HG03064 (cell line): ENCODE measurements around the gene CLCNKB.
"Not testable (repeated sequence)": the region's sequence is repeated elsewhere in the genome, so short reads cannot be mapped to it uniquely, and the experiment has no call there.

Source experiments
- ATAC-seq: cut with Tn5 transposase; IDR thresholded peaks from one replicate; pipeline ENCODE4 v1.9.1; 2021; ENCODE audit warnings: low read depth; ENCODE audit not compliant: unreplicated experiment

The CLCNKB gene

DNA sequence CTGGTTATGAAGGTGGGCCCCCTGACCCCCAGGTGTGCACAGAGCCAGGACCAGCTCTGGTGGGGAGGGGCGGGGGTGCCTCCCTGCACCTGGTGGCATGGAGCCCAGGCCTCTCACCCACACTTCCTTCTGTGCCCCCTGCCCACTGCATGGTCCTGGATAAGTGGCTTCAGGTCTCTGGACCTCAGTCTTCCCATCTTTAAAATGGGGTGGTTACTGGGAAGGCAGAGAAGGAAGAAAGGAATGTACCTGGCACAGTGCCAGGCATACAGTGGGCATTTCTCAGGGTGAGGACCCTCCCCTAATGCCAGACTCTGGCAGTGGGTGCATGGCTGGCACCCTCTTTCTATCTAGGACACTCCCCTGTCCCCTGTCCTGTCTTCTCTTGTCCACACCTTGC is 14.3 kb upstream of the CLCNKB start:
- no peak for ATAC-seq

DNA sequence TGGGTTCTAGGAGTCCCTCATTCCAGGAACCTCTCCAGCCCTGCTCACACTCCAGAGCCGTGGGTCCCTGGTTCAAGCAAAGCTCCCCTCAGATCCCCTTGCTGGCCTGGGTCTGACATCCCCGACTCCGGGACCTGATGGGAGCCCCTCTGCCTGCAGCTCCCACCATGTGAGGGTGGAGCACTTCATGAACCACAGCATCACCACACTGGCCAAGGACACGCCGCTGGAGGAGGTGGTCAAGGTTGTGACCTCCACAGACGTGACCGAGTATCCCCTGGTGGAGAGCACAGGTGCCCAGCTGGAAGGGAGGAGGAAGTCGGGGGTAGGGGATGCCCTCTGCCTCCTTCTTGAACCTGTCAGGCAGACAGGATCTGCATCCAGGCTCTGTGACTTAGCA is 12.0 kb upstream of the CLCNKB start:
- ATAC-seq: no peak

DNA sequence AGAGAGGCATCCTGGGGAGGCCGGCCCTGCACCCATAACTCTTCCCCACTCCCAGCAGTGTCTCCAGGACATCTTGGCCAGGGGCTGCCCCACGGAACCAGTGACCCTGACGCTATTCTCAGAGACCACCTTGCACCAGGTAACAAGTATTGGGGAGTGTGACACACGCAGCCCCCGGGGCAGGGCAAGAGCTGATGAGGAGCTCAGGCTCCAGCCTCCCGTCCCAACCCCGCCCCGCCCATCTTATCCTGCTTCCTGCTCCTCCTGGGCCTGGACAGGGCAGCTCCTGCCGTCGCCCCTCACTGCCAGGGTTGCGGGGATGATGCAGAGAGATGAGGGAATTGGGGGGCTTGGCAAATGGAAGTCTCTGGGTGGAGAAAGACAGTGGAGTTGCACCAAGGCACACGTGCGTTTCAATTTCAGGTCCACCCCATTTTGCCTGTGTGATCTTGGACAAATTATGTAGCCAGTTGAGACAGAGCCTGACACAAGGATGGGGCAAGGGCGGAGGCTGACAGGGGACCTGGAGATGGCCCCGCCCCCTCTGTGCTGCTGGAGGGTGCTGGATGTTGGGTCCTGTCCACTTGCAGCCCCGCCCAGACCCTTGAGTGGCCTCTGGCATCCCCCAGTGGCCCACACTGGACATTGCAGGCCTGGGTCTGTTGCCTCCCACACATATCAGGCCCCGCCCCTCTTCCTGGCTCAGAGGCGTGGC is 11.0 kb upstream of the CLCNKB start:
- no peak for ATAC-seq

DNA sequence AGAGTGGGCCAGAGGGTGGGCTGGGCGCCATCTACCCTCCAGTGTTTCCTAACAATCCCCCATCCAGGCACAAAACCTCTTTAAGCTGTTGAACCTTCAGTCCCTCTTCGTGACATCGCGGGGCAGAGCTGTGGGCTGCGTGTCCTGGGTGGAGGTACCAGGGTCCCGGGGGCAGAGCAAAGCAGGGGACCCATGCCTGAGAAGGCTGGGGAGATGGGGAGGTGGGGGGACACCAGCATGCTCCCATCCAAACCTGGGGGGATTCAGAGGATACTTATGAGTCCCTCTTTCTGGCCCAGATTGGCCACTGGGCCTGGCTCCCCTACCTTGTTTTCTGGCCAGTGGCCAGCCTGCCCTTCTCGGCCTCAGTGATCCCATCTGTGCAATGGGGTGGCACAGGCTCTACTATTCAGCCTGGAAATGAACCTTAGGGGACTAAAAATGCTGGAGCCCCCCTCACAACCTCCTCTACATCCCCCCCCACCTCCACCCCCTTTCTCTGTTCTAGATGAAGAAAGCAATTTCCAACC is 10.4 kb upstream of the CLCNKB start:
- ATAC-seq: not testable (repeated sequence)

DNA sequence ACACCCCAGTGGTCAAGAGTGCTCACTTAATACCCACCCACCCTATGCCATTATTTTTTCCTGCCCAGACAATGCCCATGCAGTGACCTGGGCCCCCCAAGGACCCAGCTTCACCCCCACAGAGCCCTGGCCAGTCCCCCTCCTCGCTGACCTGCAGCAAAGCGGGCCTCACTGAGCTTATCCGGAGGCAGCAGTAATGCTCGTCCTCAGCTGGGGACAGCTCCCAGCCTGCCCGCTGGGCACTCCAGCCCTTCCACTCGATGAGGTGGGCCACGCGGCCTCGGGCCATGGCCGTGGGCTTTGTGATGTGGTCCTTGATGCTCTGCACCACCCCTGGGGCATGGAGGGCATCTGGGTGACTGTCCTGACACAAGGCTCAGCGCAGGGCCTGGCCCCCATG is 7.1 kb upstream of the CLCNKB start:
- ATAC-seq: not testable (repeated sequence)

DNA sequence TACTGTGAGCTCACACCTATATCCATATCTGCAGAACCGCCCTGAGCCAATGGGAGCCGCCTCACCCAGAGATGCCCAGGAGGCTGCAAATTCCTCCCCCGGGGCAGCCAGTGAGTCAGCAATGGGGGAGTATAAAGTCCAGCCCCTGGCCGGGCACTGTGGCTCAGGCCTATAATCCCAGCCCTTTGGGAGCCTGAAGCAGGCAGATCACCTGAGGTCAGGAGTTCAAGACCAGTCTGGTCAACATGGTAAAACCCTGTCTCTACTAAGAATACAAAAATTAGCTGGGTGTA is 5.0 kb upstream of the CLCNKB start:
- ATAC-seq: no peak

DNA sequence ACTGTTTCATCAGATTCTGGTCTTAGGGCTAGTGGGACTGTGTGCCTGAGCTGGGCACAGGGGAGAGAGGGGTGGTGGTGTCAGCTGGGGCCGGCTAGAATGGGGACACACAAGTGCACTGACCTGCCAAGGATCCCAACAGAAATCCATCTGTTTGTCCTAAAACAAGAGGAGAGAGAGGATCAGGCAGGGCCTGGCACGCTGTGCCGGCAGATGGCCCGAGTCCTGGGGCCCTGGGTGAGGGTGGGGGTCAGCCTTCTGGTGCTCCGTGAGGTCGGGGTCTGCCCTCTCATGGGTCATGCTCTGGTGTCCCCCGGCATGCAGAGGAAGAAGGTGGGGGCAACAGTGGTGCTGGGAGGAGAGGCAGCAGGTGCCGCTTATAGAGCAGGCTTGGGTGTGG is 3.7 kb upstream of the CLCNKB start:
- not testable (repeated sequence) for ATAC-seq

DNA sequence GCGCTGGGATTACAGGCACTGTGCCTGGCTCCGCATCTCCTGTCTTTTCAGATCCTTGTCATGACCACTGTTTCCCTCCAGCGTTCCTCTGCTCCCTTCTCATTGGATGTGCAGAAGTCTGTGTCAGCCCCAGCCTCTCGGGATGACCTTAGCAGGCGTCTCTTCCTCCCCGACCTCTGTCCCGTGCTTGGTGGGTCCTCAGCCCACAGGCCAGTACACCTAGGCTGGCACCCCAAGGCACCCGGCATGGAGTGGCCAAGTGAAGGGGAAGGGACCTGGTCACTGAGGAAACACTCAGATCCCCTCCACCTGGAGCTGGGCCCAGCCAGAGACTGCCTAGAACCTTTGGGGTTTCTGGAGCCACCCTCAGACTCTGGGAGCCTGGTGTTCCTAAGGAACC is 2.4 kb upstream of the CLCNKB start:
- ATAC-seq: no peak

DNA sequence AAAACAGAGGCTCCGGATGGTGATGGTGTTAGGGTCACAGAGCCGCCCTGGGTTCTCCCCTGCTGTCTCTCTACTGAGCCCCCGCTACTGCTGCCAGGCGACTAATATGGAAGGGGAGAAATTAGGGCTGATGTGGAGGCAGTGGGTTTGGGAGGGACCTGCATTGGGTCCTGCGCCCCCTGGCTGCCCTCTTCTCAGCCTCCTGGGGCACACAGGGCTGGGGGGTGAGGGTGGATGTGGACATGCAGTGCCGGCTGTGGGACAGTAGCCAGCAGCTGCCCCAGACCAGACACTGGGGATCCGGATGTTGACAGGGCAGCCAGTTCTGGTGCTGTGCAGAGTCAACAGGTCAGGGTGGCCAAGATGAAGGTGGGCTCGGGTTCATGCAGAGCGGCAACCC is 1.5 kb upstream of the CLCNKB start:
- ATAC-seq: no peak

DNA sequence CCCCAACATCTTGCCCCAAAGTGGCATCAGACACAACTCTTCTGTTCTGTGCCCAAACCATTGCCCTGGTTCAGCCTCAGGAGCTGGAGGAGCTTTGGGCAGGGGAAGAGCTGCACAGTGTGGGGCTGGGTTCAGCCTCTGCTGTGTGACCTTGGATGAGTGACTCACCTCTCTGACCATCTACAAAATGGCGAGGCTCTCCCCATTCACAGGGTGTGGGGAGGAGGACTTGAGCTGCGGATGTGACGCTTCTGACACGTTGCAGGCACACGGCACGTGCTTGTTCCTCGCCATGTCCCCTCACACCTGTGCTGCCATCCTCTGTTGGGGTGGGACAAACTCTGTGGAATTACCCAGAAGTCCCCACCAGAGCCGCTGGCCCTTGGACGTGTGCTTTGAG is 928 bp upstream of the CLCNKB start:
- ATAC-seq: not testable (repeated sequence)

DNA sequence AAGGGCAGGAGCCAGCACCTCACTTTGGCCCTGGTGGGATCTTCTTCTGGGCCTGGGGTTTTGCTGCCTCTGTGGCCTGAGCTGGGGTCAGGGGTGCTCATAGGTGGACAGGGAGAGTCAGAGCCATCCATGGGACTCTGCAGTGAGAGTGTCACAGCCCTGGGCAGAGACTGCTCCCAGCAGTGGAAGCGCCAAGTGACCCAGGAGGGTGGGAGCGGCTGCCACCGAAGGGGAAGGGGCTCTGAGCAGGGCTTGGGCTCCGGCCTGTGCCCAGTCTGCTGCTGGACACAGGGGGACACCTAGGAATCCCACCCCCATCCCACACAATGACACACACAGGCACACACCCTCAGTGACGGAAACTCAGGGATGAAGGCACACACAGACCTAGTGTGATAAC is 368 bp downstream of the CLCNKB start:
- no peak for ATAC-seq

DNA sequence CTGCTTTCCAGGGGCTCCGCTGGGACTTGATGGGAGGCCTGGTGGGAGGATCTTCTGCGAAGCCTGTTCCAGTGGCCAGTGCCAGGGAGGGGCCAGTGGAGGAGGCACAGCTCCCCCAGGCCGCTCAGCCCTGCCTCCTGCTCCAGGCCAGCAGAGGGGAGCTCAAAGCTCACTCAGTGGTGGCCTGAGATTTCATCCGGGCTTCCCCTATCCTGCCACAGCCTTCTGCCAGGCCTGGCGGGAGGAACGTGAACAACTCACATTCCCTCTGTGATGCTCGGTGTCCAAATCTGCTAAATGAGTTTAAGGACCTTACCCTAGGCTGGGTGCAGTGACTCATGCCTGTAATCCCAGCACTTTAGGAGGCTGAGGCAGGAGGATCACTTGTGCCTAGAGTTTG is 3.3 kb downstream of the CLCNKB start:
- ATAC-seq: no peak

DNA sequence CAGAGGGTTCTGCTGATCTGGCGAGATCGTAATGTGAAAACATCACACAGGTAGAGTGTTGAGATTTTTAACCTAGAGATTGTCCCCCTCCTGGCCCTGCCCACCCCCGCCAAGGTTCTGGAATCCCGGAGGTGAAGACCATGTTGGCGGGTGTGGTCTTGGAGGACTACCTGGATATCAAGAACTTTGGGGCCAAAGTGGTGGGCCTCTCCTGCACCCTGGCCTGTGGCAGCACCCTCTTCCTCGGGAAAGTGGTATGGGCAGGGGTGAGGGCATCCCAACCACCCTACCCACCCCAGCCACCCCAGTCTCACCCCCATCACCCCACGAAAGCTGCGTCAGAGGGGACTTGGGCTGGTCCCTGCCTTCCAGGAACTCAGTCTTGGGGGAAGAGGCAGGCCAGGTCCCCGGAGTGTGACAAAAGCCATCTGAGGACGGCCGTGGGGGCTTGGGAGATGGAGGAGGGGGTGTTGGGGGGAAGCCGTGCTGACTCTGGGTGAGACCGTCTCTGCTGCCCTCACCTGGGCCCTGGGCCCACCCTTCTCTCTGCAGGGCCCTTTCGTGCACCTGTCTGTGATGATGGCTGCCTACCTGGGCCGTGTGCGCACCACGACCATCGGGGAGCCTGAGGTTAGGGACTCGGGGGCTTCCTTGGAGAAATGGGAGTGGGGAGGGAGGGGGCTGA is 4.4 kb downstream of the CLCNKB start:
- no peak for ATAC-seq

DNA sequence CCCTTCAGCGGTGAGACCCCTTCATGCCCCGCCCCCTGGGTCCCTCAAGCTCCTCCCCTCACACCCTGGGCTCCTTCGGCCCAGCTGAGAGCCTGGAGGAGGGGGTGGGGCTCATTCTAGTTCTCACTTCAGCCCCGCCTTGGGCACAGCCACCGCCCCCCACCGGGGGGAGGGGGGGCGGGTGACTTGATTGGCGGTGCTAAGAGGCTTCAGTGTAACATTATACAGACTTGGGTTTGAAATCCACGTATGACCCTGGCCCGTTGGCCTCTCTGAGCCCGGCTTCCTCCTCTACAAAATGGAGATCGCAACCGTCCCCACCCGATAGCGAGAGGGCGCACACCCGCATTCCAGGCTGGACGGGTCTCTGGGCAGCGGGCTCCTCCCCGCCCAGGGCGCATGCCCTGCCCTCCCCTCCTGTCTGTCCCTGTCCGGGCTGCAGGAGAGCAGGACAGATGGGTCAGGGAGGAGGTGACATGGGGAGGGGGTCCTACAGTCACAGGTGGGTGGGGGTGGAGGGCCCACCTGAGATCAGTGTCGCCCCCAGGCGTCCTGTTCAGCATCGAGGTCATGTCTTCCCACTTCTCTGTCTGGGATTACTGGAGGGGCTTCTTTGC is 5.1 kb downstream of the CLCNKB start:
- no peak for ATAC-seq

DNA sequence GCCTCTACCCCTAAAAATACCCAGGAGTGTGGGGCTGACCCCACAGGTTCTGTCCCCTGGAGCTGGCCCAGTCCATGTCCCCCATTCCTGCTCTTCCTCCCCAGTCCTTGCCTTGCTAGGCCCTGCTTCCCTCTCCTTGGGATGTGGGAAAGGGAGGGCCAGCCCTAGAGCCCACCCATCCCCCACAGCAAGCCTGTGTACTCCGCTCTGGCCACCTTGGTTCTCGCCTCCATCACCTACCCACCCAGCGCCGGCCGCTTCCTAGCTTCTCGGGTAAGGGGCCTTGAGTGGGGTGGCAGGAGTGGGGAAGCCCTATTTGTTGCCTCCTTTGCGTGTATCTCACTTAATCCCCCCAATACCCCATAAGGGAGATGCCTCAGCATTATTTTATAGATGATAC is 6.7 kb downstream of the CLCNKB start:
- ATAC-seq: no peak

DNA sequence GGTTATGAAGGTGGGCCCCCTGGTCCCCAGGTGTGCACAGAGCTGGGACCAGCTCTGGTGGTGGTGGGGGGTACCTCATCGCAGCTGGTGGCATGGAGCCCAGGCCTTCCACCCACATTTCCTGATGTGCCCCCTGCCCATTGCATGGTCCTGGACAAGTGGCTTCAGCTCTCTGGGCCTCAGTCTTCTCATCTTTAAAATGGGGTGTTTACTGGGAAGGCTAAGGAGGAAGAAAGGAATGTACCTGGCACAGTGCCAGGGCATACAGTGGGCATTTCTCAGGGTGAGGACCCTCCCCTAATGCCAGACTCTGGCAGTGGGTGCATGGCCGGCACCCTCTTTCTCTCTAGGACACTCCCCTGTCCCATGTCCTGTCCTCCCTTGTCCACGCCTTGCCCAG is 7.5 kb downstream of the CLCNKB start:
- ATAC-seq: no peak

DNA sequence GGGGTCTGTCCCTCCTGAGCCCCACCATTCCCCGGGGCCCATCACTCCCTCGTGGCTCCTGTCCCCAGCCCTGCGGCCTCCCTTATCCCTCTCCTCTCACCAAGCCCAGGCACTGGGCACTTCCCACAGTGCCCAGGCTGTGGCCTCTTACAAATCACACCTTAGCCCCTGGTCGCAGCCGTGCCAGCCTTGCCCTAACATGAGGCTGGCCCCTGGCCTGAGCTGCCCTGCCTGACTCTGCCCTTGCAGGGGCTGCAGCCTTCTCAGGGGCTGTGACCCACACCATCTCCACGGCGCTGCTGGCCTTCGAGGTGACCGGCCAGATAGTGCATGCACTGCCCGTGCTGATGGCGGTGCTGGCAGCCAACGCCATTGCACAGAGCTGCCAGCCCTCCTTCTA is 8.4 kb downstream of the CLCNKB start:
- ATAC-seq: not testable (repeated sequence)

DNA sequence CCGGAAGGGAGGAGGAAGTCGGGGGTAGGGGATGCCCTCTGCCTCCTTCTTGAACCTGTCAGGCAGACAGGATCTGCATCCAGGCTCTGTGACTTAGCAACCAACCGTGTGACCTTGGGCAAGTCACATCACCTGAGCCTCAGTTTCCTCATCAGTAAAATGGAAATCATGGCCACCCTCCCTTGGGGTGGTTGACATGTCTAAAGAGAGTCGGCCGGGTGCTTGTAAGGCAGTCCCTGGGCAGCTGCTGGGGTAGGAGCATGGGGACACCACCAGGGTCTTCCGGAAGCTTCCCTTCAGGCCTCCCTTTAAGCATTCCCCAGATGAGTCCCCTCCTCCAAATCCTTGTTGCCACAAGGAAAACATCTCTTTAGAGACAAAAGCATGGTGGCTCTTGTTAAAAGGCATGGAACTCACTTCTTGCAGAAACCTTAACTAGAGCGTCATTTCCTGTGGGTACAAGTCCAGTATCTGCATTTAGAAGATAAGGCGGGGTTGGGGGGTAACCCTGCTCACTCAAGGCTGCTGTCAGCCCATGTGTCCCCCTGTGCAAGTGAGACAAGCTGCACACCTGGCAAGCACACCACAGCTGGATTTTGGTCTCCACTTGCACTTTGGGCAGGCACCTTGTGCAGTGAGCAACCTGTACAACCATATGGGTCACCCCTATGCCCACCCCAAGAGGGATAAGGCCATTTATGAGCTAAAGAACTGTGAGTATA is 10.4 kb downstream of the CLCNKB start:
- ATAC-seq: no peak

DNA sequence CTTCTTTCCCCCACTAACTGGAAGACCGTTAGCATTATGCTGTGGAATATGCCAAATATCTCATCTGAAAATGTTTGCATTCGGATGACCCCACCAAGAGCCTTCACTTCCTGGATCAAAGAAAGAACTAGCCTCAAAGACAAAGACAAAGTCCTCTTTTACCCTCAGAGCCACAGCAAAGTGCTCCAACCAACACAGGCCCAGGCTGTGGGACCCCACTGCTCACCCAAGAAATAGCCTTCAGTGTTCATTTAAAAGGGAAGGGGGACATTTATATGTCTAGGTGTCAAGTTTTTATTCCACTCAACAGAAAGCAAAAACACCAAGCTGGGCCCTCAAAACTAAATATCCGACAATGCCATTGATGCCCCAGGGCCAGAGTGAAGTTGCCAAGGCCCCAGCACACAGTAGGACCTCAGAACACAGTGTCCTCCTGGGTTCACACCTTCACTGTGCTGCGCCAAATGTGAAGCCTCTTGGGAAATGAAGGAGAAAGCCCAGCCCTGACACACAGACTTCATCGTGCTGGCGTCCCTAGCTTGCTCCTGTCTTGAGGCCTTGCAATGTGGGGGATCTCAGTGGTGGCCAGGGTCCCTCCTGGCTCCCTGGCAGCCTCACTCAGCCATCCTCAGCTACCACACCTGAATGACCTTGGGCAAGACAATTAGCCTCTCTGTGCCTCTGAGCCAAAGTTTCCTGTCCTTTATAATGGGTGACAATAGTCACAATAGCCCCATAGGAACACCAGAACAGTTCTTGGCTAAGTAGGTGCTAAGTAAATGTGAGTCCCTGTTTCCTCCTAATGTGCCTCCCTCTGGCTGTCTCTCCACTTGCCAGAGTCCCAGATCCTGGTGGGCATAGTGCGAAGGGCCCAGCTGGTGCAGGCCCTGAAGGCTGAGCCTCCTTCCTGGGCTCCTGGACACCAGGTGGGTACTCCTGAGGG is 11.3 kb downstream of the CLCNKB start:
- ATAC-seq: no peak
